OCI-LY7 (cell line): ENCODE results near the gene CDH23.

Source experiments
- CTCF ChIP-seq: fragments of 200-600 bp; sonication (generic); conservative IDR thresholded peaks from 2 replicates; pipeline ENCODE4 v1.5.1; 2014; ENCODE audit warnings: mild to moderate bottlenecking, antibody characterized with exemption, low read length, moderate library complexity, mixed read lengths
- EZH2phosphoT487 ChIP-seq: fragments of 200-600 bp; sonication (generic); IDR thresholded peaks from 2 replicates; pipeline ENCODE4 v1.6.1; 2018; ENCODE audit warnings: low read depth, borderline replicate concordance, mild to moderate bottlenecking, mixed run types, antibody characterized with exemption, low read length, moderate library complexity, mixed read lengths

- TF ChIP-seq CTCF (no peak), EZH2phosphoT487 (no peak)
Measured at GRCh38 chr10:71650397-71650796, 253.7 kb downstream of the CDH23 start.
